ENCODE measurements around the gene NFATC2.

DNA sequence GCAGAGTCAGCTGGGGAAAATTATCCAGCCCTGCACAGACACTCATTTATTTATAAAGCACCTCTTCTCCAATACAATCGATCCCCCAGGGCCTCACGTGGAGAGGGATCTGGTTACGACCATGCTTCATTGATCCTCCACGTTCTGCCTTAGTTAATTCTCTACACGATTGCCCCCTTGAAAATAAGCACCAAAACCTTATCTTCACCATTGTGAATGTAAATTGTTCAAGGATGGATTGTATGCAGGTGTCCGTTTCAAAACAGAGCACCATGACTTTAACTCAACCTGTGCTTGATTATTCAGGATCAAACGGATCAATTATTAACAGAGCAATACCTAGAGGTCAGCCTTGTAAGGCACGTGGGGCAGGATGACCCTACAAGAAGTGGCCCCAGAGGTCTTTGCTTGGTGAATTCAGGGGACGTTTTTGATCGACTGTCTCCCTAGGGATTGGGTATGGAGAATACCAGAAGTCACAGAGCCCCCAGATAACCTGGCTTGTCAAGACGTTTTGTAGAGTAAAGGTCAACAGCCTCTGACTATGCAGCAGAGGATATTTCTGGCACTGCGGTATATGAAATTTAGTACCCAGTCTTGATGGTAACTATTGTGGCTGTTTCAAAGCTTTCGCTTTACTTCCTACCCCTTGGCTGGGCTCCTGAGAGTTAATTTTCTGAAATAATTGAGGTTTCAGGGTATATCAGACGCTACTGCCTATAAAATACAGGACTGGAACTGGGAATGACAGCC lies 112.1 kb downstream of the NFATC2 start:
- TF ChIP-seq, protein P1, sequence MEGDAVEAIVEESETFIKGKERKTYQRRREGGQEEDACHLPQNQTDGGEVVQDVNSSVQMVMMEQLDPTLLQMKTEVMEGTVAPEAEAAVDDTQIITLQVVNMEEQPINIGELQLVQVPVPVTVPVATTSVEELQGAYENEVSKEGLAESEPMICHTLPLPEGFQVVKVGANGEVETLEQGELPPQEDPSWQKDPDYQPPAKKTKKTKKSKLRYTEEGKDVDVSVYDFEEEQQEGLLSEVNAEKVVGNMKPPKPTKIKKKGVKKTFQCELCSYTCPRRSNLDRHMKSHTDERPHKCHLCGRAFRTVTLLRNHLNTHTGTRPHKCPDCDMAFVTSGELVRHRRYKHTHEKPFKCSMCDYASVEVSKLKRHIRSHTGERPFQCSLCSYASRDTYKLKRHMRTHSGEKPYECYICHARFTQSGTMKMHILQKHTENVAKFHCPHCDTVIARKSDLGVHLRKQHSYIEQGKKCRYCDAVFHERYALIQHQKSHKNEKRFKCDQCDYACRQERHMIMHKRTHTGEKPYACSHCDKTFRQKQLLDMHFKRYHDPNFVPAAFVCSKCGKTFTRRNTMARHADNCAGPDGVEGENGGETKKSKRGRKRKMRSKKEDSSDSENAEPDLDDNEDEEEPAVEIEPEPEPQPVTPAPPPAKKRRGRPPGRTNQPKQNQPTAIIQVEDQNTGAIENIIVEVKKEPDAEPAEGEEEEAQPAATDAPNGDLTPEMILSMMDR (IDR thresholded peaks at IDR 0.05): no peak
- no peak for TF ChIP-seq POLR2A (IDR thresholded peaks at IDR 0.05)
